ENCODE results near the gene SNX5. TPM values are rescaled to one million over a fixed set of nuclear protein-coding genes. Genes with fewer than 3 reads are reported as not detected.

Gene SNX5
- total and polyA plus RNA-seq, 3 donors from 2014 or later = 72.3 to 116 (median 110) TPM

GRCh38 chr20:17948442-17948841 lies 20.2 kb downstream of the SNX5 start:
- intact Hi-C loops (cut with DNase I; ENCODE audit: low total_unique reads) = no loop called here
- 92 to 95% methylated on average over 2 of the region's 2 CpGs for WGBS, 2 donors
- Histone ChIP-seq H3K36me3 (ENCODE audit: low read depth, missing control alignments) (peaks cover 3% of the 10 kb centered on the region), H3K9me3 (no peaks in the 10 kb centered on the region), H3K27me3 (no peaks in the 10 kb centered on the region), H3K4me1 (no peaks in the 10 kb centered on the region), H3K4me3 (no peak overlapping the region), H3K27ac (no peak overlapping the region)
- DNase-seq = no peak
- TF ChIP-seq CTCF (IDR thresholded peaks at IDR 0.05) (no peak), POLR2A (IDR thresholded peaks at IDR 0.05) (no peak)

- TF ChIP-seq CTCF (IDR thresholded peaks at IDR 0.05) (no peak), POLR2A (IDR thresholded peaks at IDR 0.05) (no peak)
- H3K4me3 ChIP-seq = no peak overlapping the region
- no peaks in the 10 kb centered on the region for H3K9me3 ChIP-seq
- DNase-seq = no peak
- 61 to 66% methylated on average over 5 of the region's 5 CpGs for WGBS, 2 donors
- no peaks in the 10 kb centered on the region for H3K4me1 ChIP-seq
- intact Hi-C loops (cut with DNase I; ENCODE audit: low total_unique reads) = no loop called here
- H3K27ac ChIP-seq = no peak overlapping the region
- no peaks in the 10 kb centered on the region for H3K27me3 ChIP-seq
- H3K36me3 ChIP-seq (ENCODE audit: low read depth, missing control alignments) = peaks cover 3% of the 10 kb centered on the region
These were observed 21.1 kb downstream of the SNX5 start for GRCh38 chr20:17947474-17947815.

DNA sequence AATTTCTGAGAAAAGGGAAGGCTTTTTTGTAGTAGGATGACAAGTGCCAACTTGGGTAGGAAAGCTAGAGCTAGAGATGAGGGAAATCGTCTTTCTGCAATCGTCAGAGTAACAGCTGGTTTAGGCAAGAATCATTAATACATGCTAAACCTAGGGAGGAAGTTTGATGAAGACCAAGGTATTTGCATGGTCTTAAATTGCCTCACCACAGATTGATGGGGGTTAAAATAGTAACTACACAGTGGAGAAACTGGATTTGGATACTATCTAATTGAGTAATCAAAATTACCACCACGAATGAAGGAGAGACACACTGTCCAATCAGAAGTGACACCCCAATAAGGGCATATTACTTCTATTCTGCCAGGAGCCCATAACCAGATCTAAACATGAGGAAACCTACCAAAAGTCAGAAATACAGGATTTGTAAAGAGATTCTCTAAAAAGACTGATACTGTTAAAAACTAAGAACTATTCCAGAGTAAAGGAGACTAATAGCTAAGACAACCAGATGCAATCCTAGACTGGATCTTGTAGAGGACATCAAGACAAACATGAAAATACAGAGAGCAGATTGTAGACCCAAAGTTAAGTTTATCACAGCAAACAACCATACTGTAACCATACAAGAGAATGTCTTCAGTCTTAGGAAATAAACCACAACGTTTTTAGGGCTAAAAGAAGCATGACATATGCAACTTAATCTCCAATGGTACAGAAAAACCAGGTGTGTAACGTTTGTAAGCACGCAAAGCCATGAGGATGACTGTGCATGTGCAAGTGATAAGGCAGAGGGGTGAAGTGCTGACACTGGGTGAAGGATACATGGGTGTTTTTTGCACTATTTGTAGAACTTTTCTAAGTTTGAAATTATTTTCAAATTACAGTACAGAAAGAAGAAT lies 21.8 kb downstream of the SNX5 start:
- H3K4me3 ChIP-seq = no peak overlapping the region
- no peaks in the 10 kb centered on the region for H3K4me1 ChIP-seq
- no peak for DNase-seq
- H3K27ac ChIP-seq = no peak overlapping the region
- H3K36me3 ChIP-seq (ENCODE audit: low read depth, missing control alignments) = peaks cover 3% of the 10 kb centered on the region
- no peak for TF ChIP-seq CTCF (IDR thresholded peaks at IDR 0.05)
- TF ChIP-seq POLR2A (IDR thresholded peaks at IDR 0.05) = no peak
- no peaks in the 10 kb centered on the region for H3K9me3 ChIP-seq
- intact Hi-C loops (cut with DNase I; ENCODE audit: low total_unique reads) = no loop called here
- H3K27me3 ChIP-seq = no peaks in the 10 kb centered on the region
- WGBS, 2 donors = 69 to 73% methylated on average over 6 of the region's 6 CpGs

DNA sequence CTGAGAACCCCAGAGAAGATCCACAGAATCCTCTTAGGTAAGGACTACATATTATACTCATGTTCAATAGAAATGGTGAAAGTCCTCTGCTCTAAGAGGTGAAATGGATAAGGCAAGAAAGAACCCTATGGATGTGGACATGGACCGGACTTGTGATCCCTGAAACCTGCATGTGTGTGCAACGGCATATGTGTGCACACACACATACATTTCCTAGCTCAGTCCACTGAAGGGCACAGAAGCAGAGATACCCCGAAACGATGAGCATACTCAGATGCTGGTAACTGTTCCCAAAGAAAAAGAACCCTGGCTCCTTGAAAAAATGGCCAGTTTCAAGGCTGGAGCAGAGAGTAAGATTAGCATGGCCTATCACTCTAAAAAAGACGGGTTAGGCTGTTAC lies 22.6 kb downstream of the SNX5 start:
- no peak for TF ChIP-seq CTCF (IDR thresholded peaks at IDR 0.05)
- no peak for TF ChIP-seq POLR2A (IDR thresholded peaks at IDR 0.05)
- Histone ChIP-seq H3K4me3 (no peak overlapping the region), H3K36me3 (ENCODE audit: low read depth, missing control alignments) (peaks cover 3% of the 10 kb centered on the region), H3K27ac (no peak overlapping the region), H3K4me1 (no peaks in the 10 kb centered on the region), H3K27me3 (no peaks in the 10 kb centered on the region), H3K9me3 (no peaks in the 10 kb centered on the region)
- no peak for DNase-seq
- intact Hi-C loops (cut with DNase I; ENCODE audit: low total_unique reads) = no loop called here
- WGBS, 2 donors = 92% methylated on average over 5 of the region's 5 CpGs
